GM12874 (cell line): ENCODE data around the gene PREX1.

Source experiments
- CTCF ChIP-seq: IDR thresholded peaks from 2 replicates; pipeline ENCODE4 v1.5.1; 2011; ENCODE audit warnings: low read depth, mild to moderate bottlenecking, control low read depth, low read length, moderate library complexity; ENCODE audit not compliant: insufficient read depth

The PREX1 gene

DNA sequence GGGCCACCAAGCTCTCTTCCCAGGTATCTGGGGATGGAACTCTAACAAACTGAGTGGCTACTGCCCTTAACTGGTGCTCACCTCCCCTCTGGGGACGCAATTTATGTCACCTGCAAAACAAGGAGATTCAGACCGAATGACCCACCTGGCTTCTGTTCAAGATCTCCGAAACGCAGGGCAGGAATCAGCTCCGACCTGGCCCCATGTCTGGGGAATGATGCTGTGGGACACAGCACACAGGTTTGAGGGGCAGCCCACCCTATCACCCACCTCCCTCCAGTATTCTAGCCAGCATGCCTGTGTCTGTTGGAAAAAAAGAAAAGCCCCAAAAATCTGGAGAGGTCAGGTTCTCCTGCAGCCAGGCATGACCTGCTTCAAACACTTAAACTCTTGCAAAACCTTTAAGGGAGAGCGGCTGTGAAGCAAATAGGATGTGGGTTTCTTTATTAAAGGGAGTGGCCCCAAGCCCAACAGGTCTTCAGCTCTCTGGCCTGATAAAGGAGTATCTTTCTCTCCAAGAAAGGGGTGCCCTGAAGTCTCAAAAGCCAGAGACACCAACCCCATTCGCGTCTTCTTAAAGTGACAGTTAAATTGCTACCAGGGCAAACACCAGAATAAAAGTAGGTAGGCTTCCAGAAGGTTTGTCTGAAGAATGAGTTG, 6.4 kb downstream of the PREX1 start:
- no peak for TF ChIP-seq CTCF

DNA sequence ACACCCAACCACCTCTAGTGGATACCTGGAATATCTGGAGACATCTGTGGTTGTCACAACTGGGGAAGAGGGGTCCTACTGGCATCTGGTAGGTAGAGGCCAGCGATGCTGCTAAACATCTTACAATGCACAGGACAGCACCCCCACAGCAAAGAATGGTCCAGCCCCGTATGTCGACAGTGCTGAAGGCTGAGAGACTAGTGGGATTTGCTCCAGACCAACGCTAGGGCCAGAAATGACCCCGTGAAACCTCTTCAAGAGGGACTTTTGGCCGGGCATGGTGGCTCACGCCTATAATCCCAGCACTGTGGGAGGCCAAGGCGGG, 7.2 kb downstream of the PREX1 start:
- no peak for TF ChIP-seq CTCF

DNA sequence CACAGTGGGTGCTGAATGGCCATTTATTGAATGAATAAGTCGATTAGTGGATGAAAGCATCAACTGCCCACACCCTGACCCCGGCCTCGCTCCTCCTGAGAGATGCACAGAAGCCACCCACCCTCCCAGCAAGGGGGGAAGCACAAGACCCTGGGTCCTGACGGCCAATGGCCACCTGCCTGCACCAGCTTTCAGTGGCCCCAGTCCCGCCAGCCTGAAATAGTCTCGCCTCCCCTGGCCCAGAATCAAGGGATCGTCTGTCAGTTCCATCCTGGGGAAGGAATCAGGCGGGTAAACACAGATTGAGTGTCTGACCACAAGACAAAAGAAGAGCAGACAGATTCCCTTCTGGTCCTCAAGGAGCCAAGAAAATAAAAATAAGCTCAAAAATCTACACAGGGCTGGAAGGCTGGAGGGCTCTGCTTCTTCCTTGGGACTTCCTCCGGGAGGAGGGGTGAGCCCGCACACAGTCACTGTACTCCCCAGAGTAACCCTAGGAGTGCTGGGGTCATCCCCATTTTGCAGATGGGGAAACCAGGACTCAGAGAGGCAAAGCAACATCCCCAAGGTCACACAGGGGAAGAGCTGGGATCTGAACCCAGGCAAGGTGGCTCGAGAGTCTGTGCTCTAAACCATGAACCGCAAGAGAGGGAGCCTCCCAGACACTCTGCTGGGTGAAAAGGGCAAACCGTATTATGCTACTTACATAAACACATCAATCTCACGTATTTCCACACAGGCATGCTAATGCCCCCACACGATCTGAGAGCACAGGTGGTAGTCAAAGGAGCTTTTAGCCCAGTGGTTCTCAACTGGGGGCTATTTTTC, 7.8 kb downstream of the PREX1 start:
- no peak for TF ChIP-seq CTCF

DNA sequence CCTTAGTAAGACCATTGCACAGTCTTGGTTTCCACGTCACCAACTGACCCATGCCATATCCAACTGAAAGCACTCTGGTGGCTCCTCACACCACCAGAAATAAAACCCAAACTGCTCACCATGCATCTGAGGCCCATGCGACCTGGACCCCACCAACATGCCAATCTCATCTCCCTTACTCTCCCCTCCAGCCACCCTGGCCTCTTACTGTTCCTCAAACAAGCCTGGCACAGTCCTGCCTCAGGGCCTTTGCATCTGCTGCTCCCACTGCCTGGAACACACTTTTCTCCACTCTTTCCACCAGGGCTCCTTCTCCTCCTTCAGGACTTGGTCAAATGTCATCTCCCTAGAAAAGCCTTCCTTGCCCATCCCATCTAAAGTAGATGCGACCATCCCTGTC, 8.7 kb downstream of the PREX1 start:
- TF ChIP-seq CTCF = no peak

GRCh38 chr20:48818481-48818987, 9.3 kb downstream of the PREX1 start:
- TF ChIP-seq CTCF = no peak

- no peak for TF ChIP-seq CTCF
Observed at GRCh38 chr20:48818031-48818370, 9.8 kb downstream of the PREX1 start.

DNA sequence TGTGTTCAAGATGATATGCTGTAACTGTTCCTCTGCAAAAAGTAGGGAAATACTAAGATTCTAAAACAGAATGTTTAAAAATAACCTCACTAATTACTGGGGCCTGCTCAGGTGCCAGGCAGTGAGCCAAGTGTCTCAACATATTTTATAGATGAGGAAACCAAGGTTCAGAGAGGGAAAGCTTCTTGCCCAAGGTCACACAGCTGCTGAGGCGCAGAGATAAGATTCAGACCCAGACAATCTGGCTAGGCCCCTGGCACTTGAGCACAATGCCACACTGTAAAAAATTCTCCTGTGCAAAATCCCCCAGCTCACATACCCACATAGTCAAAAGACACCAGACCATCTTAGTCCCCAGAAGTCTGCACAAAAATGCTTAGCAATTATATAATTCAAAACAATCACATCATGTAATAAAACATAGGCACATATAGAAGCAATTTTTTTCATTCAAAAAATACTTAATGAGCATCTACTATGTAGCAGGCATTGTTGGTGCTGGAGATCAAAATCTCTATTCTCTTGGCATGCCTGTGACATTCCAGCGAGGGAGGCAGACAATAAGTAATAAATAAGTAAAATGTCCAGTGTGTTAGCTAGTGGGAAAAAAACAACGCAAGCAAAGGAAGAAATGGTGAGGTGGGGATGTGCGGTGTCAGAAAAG, 10.3 kb downstream of the PREX1 start:
- TF ChIP-seq CTCF = no peak
